ENCODE measurements around the gene CREG2. TPM values are rescaled to one million over a fixed set of nuclear protein-coding genes. Genes with fewer than 3 reads are reported as not detected.

Gene CREG2
- total and polyA plus RNA-seq, 2 donors (not counting 1 experiment from before 2014, with no cell fraction given), result 0.08 to 0.50 TPM

GRCh38 chr2:101300836-101301235 is 86.5 kb downstream of the CREG2 start:
- Histone ChIP-seq H3K36me3 (ENCODE audit: control insufficient read depth, insufficient read depth, low read length) (no peaks in the 10 kb centered on the region), H3K4me3 (replicated peaks in 1 of 4; ENCODE audit: control extremely low read depth in 1 of 4, insufficient read depth in 1 of 4, low read depth in 3 of 4, low read length in 4 of 4) (no peak overlapping the region), H3K27ac (ENCODE audit: insufficient read depth, low read length) (no peak overlapping the region), H3K4me1 (ENCODE audit: control insufficient read depth, extremely low read depth, insufficient read depth, low read length) (peaks cover under 1% of the 10 kb centered on the region), H3K9ac (ENCODE audit: insufficient read depth, low read length) (no peak overlapping the region), H4K20me1 (ENCODE audit: control insufficient read depth, extremely low read depth, insufficient read depth, low read length) (no peaks in the 10 kb centered on the region), H3K9me3 (ENCODE audit: control insufficient read depth, insufficient read depth, low read depth, low read length) (no peaks in the 10 kb centered on the region), H3K4me2 (ENCODE audit: extremely low read depth, insufficient read depth, low read length) (no peak overlapping the region), H3K79me2 (ENCODE audit: control insufficient read depth, insufficient read depth, low read length) (peaks cover 82% of the 10 kb centered on the region), H3K27me3 (ENCODE audit: control insufficient read depth, insufficient read depth, low read length) (no peaks in the 10 kb centered on the region), H2AFZ (ENCODE audit: low read length) (no peak overlapping the region)
- DNase-seq (ENCODE audit: low read depth in 2 of 2), result no peak
- TF ChIP-seq EZH2 (IDR thresholded peaks at IDR 0.05; ENCODE audit: low read length, missing control alignments) (no peak), CTCF (conservative IDR thresholded peaks at IDR 0.05 in 1 of 2, IDR thresholded peaks at IDR 0.05 in 1 of 2; ENCODE audit: low read depth in 1 of 2, low read length in 2 of 2) (no peak)

- no peaks in the 10 kb centered on the region for H3K9me3 ChIP-seq (ENCODE audit: control insufficient read depth, insufficient read depth, low read depth, low read length)
- H4K20me1 ChIP-seq (ENCODE audit: control insufficient read depth, extremely low read depth, insufficient read depth, low read length), result no peaks in the 10 kb centered on the region
- H3K4me2 ChIP-seq (ENCODE audit: extremely low read depth, insufficient read depth, low read length), result no peak overlapping the region
- no peak overlapping the region for H3K9ac ChIP-seq (ENCODE audit: insufficient read depth, low read length)
- no peaks in the 10 kb centered on the region for H3K4me1 ChIP-seq (ENCODE audit: control insufficient read depth, extremely low read depth, insufficient read depth, low read length)
- H3K27me3 ChIP-seq (ENCODE audit: control insufficient read depth, insufficient read depth, low read length), result no peaks in the 10 kb centered on the region
- H3K27ac ChIP-seq (ENCODE audit: insufficient read depth, low read length), result no peak overlapping the region
- H2AFZ ChIP-seq (ENCODE audit: low read length), result no peak overlapping the region
- no peak overlapping the region for H3K4me3 ChIP-seq (replicated peaks in 1 of 4; ENCODE audit: control extremely low read depth in 1 of 4, insufficient read depth in 1 of 4, low read depth in 3 of 4, low read length in 4 of 4)
- H3K79me2 ChIP-seq (ENCODE audit: control insufficient read depth, insufficient read depth, low read length), result peaks cover 77% of the 10 kb centered on the region
- no peak for TF ChIP-seq EZH2 (IDR thresholded peaks at IDR 0.05; ENCODE audit: low read length, missing control alignments)
- TF ChIP-seq CTCF (conservative IDR thresholded peaks at IDR 0.05 in 1 of 2, IDR thresholded peaks at IDR 0.05 in 1 of 2; ENCODE audit: low read depth in 1 of 2, low read length in 2 of 2), result no peak
- no peak for DNase-seq (ENCODE audit: low read depth in 2 of 2)
- no peaks in the 10 kb centered on the region for H3K36me3 ChIP-seq (ENCODE audit: control insufficient read depth, insufficient read depth, low read length)
Observed at GRCh38 chr2:101300164-101300563, 87.1 kb downstream of the CREG2 start.

GRCh38 chr2:101299604-101300003 is 87.7 kb downstream of the CREG2 start:
- Histone ChIP-seq H3K9me3 (ENCODE audit: control insufficient read depth, insufficient read depth, low read depth, low read length) (no peaks in the 10 kb centered on the region), H3K4me1 (ENCODE audit: control insufficient read depth, extremely low read depth, insufficient read depth, low read length) (no peaks in the 10 kb centered on the region), H3K9ac (ENCODE audit: insufficient read depth, low read length) (no peak overlapping the region), H3K4me2 (ENCODE audit: extremely low read depth, insufficient read depth, low read length) (no peak overlapping the region), H2AFZ (ENCODE audit: low read length) (no peak overlapping the region), H3K27me3 (ENCODE audit: control insufficient read depth, insufficient read depth, low read length) (no peaks in the 10 kb centered on the region), H3K36me3 (ENCODE audit: control insufficient read depth, insufficient read depth, low read length) (no peaks in the 10 kb centered on the region), H4K20me1 (ENCODE audit: control insufficient read depth, extremely low read depth, insufficient read depth, low read length) (no peaks in the 10 kb centered on the region), H3K4me3 (replicated peaks in 1 of 4; ENCODE audit: control extremely low read depth in 1 of 4, insufficient read depth in 1 of 4, low read depth in 3 of 4, low read length in 4 of 4) (no peak overlapping the region), H3K27ac (ENCODE audit: insufficient read depth, low read length) (no peak overlapping the region), H3K79me2 (ENCODE audit: control insufficient read depth, insufficient read depth, low read length) (peaks cover 77% of the 10 kb centered on the region)
- TF ChIP-seq EZH2 (IDR thresholded peaks at IDR 0.05; ENCODE audit: low read length, missing control alignments) (no peak), CTCF (conservative IDR thresholded peaks at IDR 0.05 in 1 of 2, IDR thresholded peaks at IDR 0.05 in 1 of 2; ENCODE audit: low read depth in 1 of 2, low read length in 2 of 2) (no peak)
- no peak for DNase-seq (ENCODE audit: low read depth in 2 of 2)

Measured in fibroblast of lung (primary cell).